ENCODE results near the gene KLK7.

Gene KLK7

DNA sequence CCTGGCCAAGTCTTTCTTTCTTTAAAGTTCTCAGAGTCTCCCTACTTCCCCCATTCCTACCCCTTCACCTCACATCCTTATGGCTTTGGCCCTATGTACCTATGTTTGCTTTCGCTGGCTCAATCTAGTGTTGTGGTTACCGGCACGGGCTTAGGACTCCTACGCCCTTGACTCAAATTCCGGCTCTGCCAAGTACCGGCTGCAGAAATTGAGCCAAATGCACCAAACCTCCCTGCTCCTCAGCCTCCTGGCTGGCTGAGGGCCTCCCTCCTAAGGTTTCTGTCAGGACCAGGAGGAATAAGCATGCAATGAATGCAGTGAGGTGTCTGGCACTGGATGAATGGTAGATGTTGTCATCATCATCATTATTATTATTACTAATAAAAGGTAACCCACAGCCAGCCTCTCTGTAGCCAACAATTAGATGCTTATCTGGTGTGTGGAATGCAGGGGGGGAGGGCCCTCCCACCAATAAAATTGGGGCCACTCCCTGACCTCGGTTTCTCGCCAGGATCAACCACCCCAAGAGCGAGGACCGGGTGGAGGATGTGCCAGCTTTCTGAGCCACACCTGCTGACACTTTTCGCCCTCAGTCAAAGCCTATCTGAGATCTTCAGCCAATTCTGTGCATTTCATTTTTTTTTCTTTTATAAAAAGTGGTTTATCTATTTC is 51.6 kb downstream of the KLK7 start:
- DNase-seq (ENCODE audit: low spot score) = no peak

DNA sequence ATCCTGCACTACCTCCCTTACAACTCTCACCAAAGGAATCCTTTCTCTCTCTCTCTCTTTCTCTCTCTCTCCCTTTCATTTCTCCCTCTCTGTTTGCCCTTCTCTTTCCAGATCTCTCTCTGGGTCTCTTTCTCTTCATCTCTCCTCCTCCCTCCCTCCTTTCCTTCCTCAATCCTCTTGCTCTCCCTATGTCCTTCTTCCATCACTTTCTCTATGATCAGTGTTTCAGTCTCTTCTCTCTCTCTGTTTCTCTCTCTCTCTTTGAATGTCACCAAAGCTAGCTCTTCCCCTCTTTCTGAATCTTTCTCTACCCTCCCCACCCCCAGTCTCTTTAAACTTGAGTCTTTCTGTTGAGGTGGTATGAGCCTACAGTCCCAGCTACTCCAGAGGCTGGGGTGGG is 52.7 kb downstream of the KLK7 start:
- DNase-seq (ENCODE audit: low spot score) = no peak

DNA sequence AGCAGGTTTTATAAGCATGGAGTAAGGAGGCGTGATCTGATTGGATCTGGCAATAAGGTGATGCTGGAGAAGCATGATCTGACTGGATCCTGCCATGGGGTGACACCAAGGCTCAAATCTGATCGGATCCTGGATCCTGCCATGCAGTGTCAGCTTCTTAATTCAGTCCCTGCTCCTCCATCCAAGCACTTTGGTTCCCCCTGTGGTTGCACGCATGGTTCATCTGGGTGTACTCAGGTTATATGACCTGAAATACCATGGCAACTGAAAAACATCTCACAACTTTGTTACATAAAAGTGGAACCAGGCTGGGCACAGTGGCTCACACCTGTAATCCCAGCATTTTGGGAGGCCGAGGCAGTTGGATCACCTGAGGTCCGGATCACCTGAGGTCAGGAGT is 54.9 kb downstream of the KLK7 start:
- no peak for DNase-seq (ENCODE audit: low spot score)

All from left forelimb (tissue), 1 donor.